Parathyroid adenoma (tissue), 2 donors: ENCODE data around the gene NKIRAS2.

Source experiments
- H2AFZ ChIP-seq: fragments of 300-600 bp; sonication (generic); one replicate; pipeline ENCODE4 v1.7.0; 2017; ENCODE audit warnings: antibody characterized with exemption, mild to moderate bottlenecking
- H3K27ac ChIP-seq: fragments of 300-600 bp; sonication (generic); one replicate; pipeline ENCODE4 v1.7.0; 2017
- H3K27me3 ChIP-seq: fragments of 300-600 bp; sonication (generic); one replicate; pipeline ENCODE4 v1.7.0; 2017; ENCODE audit warnings: low read length; ENCODE audit not compliant: control insufficient read depth, insufficient read depth
- H3K36me3 ChIP-seq: fragments of 300-600 bp; sonication (generic); one replicate; pipeline ENCODE4 v1.7.0; 2017; ENCODE audit warnings: low read length; ENCODE audit not compliant: control insufficient read depth, insufficient read depth
- H3K4me1 ChIP-seq: fragments of 300-600 bp; sonication (generic); one replicate; pipeline ENCODE4 v1.7.0; 2017; ENCODE audit warnings: control low read depth
- H3K4me2 ChIP-seq: fragments of 300-600 bp; sonication (generic); one replicate; pipeline ENCODE4 v1.7.0; 2017; ENCODE audit warnings: low read length
- H3K4me3 ChIP-seq: fragments of 300-600 bp; sonication (generic); one replicate; pipeline ENCODE4 v1.7.0; 2017; ENCODE audit warnings: low read depth, low read length
- H3K79me2 ChIP-seq: fragments of 300-600 bp; sonication (generic); one replicate; pipeline ENCODE4 v1.7.0; 2017; ENCODE audit warnings: control low read depth
- H3K9ac ChIP-seq: fragments of 300-600 bp; sonication (generic); one replicate; pipeline ENCODE4 v1.7.0; 2017; ENCODE audit warnings: mild to moderate bottlenecking
- H3K9me3 ChIP-seq: fragments of 300-600 bp; sonication (generic); one replicate; pipeline ENCODE4 v1.7.0; 2017; ENCODE audit warnings: low read length; ENCODE audit not compliant: control insufficient read depth
- TF ChIP-seq, protein P1 (sequence below): fragments of 300-600 bp; sonication (generic); IDR thresholded peaks from one replicate; pipeline ENCODE4 v1.7.0; 2017; ENCODE audit warnings: antibody characterized with exemption, mild to moderate bottlenecking
- donor health status: primary hyperparathyroidism.

NKIRAS2 gene

GRCh38 chr17:42026857-42027589 is 7.1 kb downstream of the NKIRAS2 start:
- TF ChIP-seq, protein P1, sequence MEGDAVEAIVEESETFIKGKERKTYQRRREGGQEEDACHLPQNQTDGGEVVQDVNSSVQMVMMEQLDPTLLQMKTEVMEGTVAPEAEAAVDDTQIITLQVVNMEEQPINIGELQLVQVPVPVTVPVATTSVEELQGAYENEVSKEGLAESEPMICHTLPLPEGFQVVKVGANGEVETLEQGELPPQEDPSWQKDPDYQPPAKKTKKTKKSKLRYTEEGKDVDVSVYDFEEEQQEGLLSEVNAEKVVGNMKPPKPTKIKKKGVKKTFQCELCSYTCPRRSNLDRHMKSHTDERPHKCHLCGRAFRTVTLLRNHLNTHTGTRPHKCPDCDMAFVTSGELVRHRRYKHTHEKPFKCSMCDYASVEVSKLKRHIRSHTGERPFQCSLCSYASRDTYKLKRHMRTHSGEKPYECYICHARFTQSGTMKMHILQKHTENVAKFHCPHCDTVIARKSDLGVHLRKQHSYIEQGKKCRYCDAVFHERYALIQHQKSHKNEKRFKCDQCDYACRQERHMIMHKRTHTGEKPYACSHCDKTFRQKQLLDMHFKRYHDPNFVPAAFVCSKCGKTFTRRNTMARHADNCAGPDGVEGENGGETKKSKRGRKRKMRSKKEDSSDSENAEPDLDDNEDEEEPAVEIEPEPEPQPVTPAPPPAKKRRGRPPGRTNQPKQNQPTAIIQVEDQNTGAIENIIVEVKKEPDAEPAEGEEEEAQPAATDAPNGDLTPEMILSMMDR = no peak
- no peaks in the 10 kb centered on the region for H3K27me3 ChIP-seq
- H3K9me3 ChIP-seq = no peaks in the 10 kb centered on the region
- H3K27ac ChIP-seq = no peak overlapping the region
- H3K4me2 ChIP-seq = no peak overlapping the region
- no peaks in the 10 kb centered on the region for H3K79me2 ChIP-seq
- H3K9ac ChIP-seq = no peak overlapping the region
- H3K4me3 ChIP-seq = no peak overlapping the region
- no peaks in the 10 kb centered on the region for H3K4me1 ChIP-seq
- H2AFZ ChIP-seq = no peak overlapping the region
- no peaks in the 10 kb centered on the region for H3K36me3 ChIP-seq

GRCh38 chr17:42027590-42027889 is 7.7 kb downstream of the NKIRAS2 start:
- Histone ChIP-seq H3K36me3 (no peaks in the 10 kb centered on the region), H3K4me1 (no peaks in the 10 kb centered on the region), H3K27ac (no peak overlapping the region)

GRCh38 chr17:42027961-42028790 is 8.3 kb downstream of the NKIRAS2 start:
- H3K27ac ChIP-seq = no peak overlapping the region
- H3K4me1 ChIP-seq = no peaks in the 10 kb centered on the region
- H2AFZ ChIP-seq = no peak overlapping the region
- H3K36me3 ChIP-seq = no peaks in the 10 kb centered on the region
- H3K27me3 ChIP-seq = no peaks in the 10 kb centered on the region
- no peak overlapping the region for H3K9ac ChIP-seq
- H3K9me3 ChIP-seq = no peaks in the 10 kb centered on the region
- H3K79me2 ChIP-seq = no peaks in the 10 kb centered on the region
- no peak overlapping the region for H3K4me2 ChIP-seq
- H3K4me3 ChIP-seq = no peak overlapping the region
- TF ChIP-seq, protein P1 = no peak

More at GRCh38 chr17:42027590-42027889, 7.7 kb downstream of the NKIRAS2 start:
- Histone ChIP-seq H3K27me3 (no peaks in the 10 kb centered on the region), H3K79me2 (no peaks in the 10 kb centered on the region), H3K4me3 (no peak overlapping the region), H3K9ac (no peak overlapping the region), H3K9me3 (no peaks in the 10 kb centered on the region), H3K4me2 (no peak overlapping the region), H2AFZ (no peak overlapping the region)
- TF ChIP-seq, protein P1 = no peak

DNA sequence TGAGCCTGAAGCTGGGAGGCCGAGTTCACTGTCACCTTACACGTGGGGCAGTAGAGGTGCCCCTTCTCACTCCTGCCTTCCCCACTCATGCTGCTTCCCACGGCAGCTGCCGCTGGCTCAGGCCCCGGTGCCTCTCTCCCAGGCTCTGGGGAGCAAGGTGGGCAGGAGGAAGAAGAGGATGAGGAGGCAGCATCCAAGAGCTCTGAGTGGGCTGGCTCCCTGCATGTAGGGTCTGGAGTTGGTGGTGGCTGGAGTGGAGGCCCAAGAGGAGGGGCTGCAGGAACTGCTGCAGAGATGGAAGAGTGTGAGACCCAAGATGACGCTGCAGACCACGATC is 8.9 kb downstream of the NKIRAS2 start:
- TF ChIP-seq, protein P1 = no peak
- Histone ChIP-seq H3K4me2 (no peak overlapping the region), H3K4me3 (no peak overlapping the region), H3K9ac (no peak overlapping the region), H3K79me2 (no peaks in the 10 kb centered on the region), H3K9me3 (no peaks in the 10 kb centered on the region), H3K36me3 (no peaks in the 10 kb centered on the region), H3K27me3 (no peaks in the 10 kb centered on the region), H2AFZ (no peak overlapping the region), H3K27ac (no peak overlapping the region), H3K4me1 (no peaks in the 10 kb centered on the region)
